NCI-H1694 treated with DMSO at 0.1 percent for 48 hours (cell line): Measurements from ENCODE around the gene PFDN2.
"Not testable (repeated sequence)": the region's sequence is repeated elsewhere in the genome, so short reads cannot be mapped to it uniquely, and the experiment has no call there.

Source experiments
- DNase-seq: peaks from one replicate; lab custom pipeline; 2025; lab: John Stamatoyannopoulos, UW

The PFDN2 gene

GRCh38 chr1:161080441-161081405 lies 37.1 kb downstream of the PFDN2 start:
- no peak for DNase-seq

- DNase-seq: no peak
These were observed 38.3 kb downstream of the PFDN2 start for GRCh38 chr1:161079436-161080110.

- DNase-seq: no peak
These were observed 40.4 kb downstream of the PFDN2 start for GRCh38 chr1:161077426-161077825.

GRCh38 chr1:161076410-161076809 lies 41.4 kb downstream of the PFDN2 start:
- no peak for DNase-seq

GRCh38 chr1:161074676-161075368 lies 43.0 kb downstream of the PFDN2 start:
- DNase-seq: no peak

- no peak for DNase-seq
These were observed 44.2 kb downstream of the PFDN2 start for GRCh38 chr1:161073474-161074121.

GRCh38 chr1:161072751-161073449 lies 44.9 kb downstream of the PFDN2 start:
- DNase-seq: no peak

- DNase-seq: no peak
These were observed 45.9 kb downstream of the PFDN2 start for GRCh38 chr1:161071886-161072371.

GRCh38 chr1:161070761-161071160 lies 47.1 kb downstream of the PFDN2 start:
- no peak for DNase-seq

- no peak for DNase-seq
These were observed 48.0 kb downstream of the PFDN2 start, which contains the start of gene ARHGAP30 for GRCh38 chr1:161069731-161070270. ARHGAP30 (minus strand) TSS chr1:161069891; CDS start chr1:161069624, 267 bp downstream.

- DNase-seq: no peak
These were observed 48.6 kb downstream of the PFDN2 start for GRCh38 chr1:161069241-161069640.

- DNase-seq: no peak
These were observed 49.3 kb downstream of the PFDN2 start for GRCh38 chr1:161068306-161069234.

- no peak for DNase-seq
These were observed 51.1 kb downstream of the PFDN2 start for GRCh38 chr1:161066694-161067093.

GRCh38 chr1:161065681-161066080 lies 52.2 kb downstream of the PFDN2 start:
- not testable (repeated sequence) for DNase-seq

GRCh38 chr1:161063936-161064335 lies 53.9 kb downstream of the PFDN2 start:
- DNase-seq: not testable (repeated sequence)

- DNase-seq: no peak
These were observed 56.4 kb downstream of the PFDN2 start for GRCh38 chr1:161061419-161061818.

- DNase-seq: no peak
These were observed 58.5 kb downstream of the PFDN2 start for GRCh38 chr1:161059293-161059692.

GRCh38 chr1:161054805-161055204 lies 63.0 kb downstream of the PFDN2 start:
- DNase-seq: no peak

GRCh38 chr1:161054232-161054631 lies 63.6 kb downstream of the PFDN2 start:
- DNase-seq: no peak

- no peak for DNase-seq
These were observed 64.9 kb downstream of the PFDN2 start for GRCh38 chr1:161052899-161053298.
